HepG2 (cell line): ENCODE data around the gene TUBE1. TPM values are rescaled to one million over a fixed set of nuclear protein-coding genes. Genes with fewer than 3 reads are reported as not detected.

ENCODE experiments used
- CEBPG ChIP-seq: IDR thresholded peaks from 2 replicates; pipeline ENCODE4 v1.6.1; 2016
- DZIP1 ChIP-seq: sonication (generic); formaldehyde crosslinking; IDR thresholded peaks from 2 replicates; pipeline ENCODE4 v1.5.0; 2020; ENCODE audit warnings: mild to moderate bottlenecking, missing genetic modification reagents
- ETV5 ChIP-seq: IDR thresholded peaks from 2 replicates; pipeline ENCODE4 v1.6.1; 2018; ENCODE audit warnings: missing biosample characterization, missing genetic modification reagents, inconsistent platforms, borderline replicate concordance
- HCFC1 ChIP-seq: fragments of 150-350 bp; IDR thresholded peaks from 2 replicates; pipeline ENCODE4 v1.6.1; 2014; ENCODE audit warnings: low read depth, low read length
- MTERF4 ChIP-seq: sonication (generic); formaldehyde crosslinking; IDR thresholded peaks from 2 replicates; pipeline ENCODE4 v1.8.0; 2023; ENCODE audit warnings: mild to moderate bottlenecking, missing genetic modification reagents
- NR2F1 ChIP-seq, 2 experiments: fragments of 450-650 bp in 1 of 2; formaldehyde crosslinking in 1 of 2; IDR thresholded peaks; 2 replicates each; pipeline versions ENCODE4 v1.5.0 to v1.6.1; 2016 to 2020; ENCODE audit warnings: mild to moderate bottlenecking in 1 of 2, missing compliant biosample characterization in 1 of 2, missing genetic modification reagents in 1 of 2, moderate library complexity in 1 of 2
- PBX2 ChIP-seq: IDR thresholded peaks from 2 replicates; pipeline ENCODE4 v1.6.1; 2016; ENCODE audit warnings: control low read depth
- RFX3 ChIP-seq: IDR thresholded peaks from 2 replicates; pipeline ENCODE4 v1.6.1; 2016; ENCODE audit warnings: missing biosample characterization, missing genetic modification reagents
- SNAPC5 ChIP-seq: sonication (generic); formaldehyde crosslinking; IDR thresholded peaks from 2 replicates; pipeline ENCODE4 v1.8.1; 2023; ENCODE audit warnings: mild to moderate bottlenecking, missing genetic modification reagents, borderline replicate concordance
- ZBTB44 ChIP-seq: sonication (generic); formaldehyde crosslinking; IDR thresholded peaks from 2 replicates; pipeline ENCODE4 v1.4.0; 2020; ENCODE audit warnings: missing genetic modification reagents
- ZFX ChIP-seq: sonication (generic); formaldehyde crosslinking; IDR thresholded peaks from 2 replicates; pipeline ENCODE4 v1.4.0; 2020; ENCODE audit warnings: mild to moderate bottlenecking, low read depth, missing genetic modification reagents, moderate library complexity
- ZNF446 ChIP-seq: sonication (generic); formaldehyde crosslinking; IDR thresholded peaks from 2 replicates; pipeline ENCODE4 v1.5.0; 2020; ENCODE audit warnings: mild to moderate bottlenecking, missing genetic modification reagents
- ZNF646 ChIP-seq: sonication (generic); formaldehyde crosslinking; IDR thresholded peaks from 2 replicates; pipeline ENCODE4 v1.9.0; 2021; ENCODE audit warnings: mild to moderate bottlenecking, missing genetic modification reagents
- ZNF788 ChIP-seq: sonication (generic); formaldehyde crosslinking; IDR thresholded peaks from 2 replicates; pipeline ENCODE4 v1.5.0; 2020; ENCODE audit warnings: mild to moderate bottlenecking, missing genetic modification reagents, borderline replicate concordance
- ZSCAN12 ChIP-seq: sonication (generic); formaldehyde crosslinking; IDR thresholded peaks from 2 replicates; pipeline ENCODE4 v1.9.0; 2021; ENCODE audit warnings: mild to moderate bottlenecking, missing genetic modification reagents
- polyA plus RNA-seq, 8 experiments: library from polyadenylated mRNA; depleted of rRNA in 3 of 8; stranded (reverse) in 7 of 8; unstranded in 1 of 8; fragments of >200 nt; fragmentation: Illumina TruSeq in 4 of 8; extraction: Trizol in 4 of 8; gene quantifications; 2 replicates each; pipeline versions ENCODE4 v1.2.1 to v1.2.3, GENCODE V29; 2011 to 2016; ENCODE audit warnings: low read depth in 4 of 8, missing spikeins in 1 of 8, mixed read lengths in 1 of 8; ENCODE audit not compliant: insufficient read depth in 1 of 8
- total RNA-seq, 5 experiments: library from RNA; depleted of rRNA; stranded (reverse); fragments of >200 nt; fragmentation: Illumina TruSeq; extraction: Trizol; gene quantifications; 2 replicates each; pipeline ENCODE4 v1.2.3, GENCODE V29; 2016; ENCODE audit warnings: low read depth in 1 of 5

Gene TUBE1
- total and polyA plus RNA-seq, 2 of the 13 experiments (the other 11 are each of a cell fraction or from before 2014, with no cell fraction given): 17.3 to 22.6 TPM

GRCh38 chr6:112086744-112087135, 542 bp downstream of the TUBE1 start (continued):
- TF ChIP-seq PBX2 (CRISPR knock-in tag): no peak
- 0 out of 2 replicates have a peak, but pooled peaks have one; percentile 7 for TF ChIP-seq RFX3 (CRISPR knock-in tag)
- TF ChIP-seq MTERF4: no peak
- TF ChIP-seq HCFC1: no peak
- TF ChIP-seq DZIP1 (CRISPR knock-in tag): no peak
- TF ChIP-seq ZNF446 (CRISPR knock-in tag): no peak
- TF ChIP-seq SNAPC5 (CRISPR knock-in tag): no peak
- no peak for TF ChIP-seq ETV5
- TF ChIP-seq NR2F1 (CRISPR knock-in tag; IDR thresholded peaks at IDR 0.05): no peak
- no peak for TF ChIP-seq ZNF788 (CRISPR knock-in tag)
- TF ChIP-seq ZNF646: no peak
- no peak for TF ChIP-seq ZBTB44
- no peak for TF ChIP-seq ZFX (CRISPR knock-in tag)
- peak; percentile 82 for TF ChIP-seq CEBPG (CRISPR knock-in tag)
- no peak for TF ChIP-seq ZSCAN12
